ENCODE data around the gene ATAD3B.
"Not testable (repeated sequence)": the region's sequence is repeated elsewhere in the genome, so short reads cannot be mapped to it uniquely, and the experiment has no call there.

Gene ATAD3B

DNA sequence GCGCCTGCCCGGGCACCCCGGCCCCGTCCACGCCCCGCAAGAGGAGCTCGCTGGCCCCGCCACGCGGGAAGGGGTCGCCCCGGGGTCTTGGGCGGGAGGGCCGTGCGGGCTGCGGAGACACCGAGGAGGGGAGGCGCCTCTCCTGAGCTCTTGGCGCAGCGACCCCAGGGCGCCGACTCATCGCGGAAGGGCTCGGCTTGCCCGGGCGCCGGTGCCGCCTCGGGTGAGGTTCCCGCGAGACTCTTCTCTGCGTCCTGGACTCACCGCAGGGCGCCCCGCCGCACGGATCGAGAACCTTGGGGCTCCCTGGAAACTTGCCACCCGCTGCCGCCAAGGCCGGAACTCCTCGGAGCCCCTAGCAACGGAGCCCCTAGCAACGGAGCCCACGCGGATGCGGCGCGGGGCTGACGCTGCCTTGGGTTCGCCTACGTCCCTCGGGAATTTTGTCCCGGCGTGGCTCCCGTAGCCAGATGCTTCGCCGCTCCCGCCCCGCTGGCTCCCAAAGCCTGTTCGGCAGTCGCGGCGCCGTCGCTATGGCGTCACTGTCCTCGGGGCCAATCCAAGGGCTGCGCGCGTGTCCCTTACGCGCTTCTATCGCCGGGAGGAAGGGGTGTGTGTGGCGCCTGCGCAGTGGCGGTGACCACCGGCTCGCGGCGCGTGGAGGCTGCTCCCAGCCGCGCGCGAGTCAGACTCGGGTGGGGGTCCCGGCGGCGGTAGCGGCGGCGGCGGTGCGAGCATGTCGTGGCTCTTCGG, 40.1 kb downstream of the ATAD3B start, which contains the start of gene ATAD3A:
Gene ATAD3A (plus strand): TSS at position 630 of the 753 bp plus-strand sequence. CDS start 107 bp downstream, at position 737.
- peak; percentile 96 for DNase-seq (ENCODE audit: low spot score)

DNA sequence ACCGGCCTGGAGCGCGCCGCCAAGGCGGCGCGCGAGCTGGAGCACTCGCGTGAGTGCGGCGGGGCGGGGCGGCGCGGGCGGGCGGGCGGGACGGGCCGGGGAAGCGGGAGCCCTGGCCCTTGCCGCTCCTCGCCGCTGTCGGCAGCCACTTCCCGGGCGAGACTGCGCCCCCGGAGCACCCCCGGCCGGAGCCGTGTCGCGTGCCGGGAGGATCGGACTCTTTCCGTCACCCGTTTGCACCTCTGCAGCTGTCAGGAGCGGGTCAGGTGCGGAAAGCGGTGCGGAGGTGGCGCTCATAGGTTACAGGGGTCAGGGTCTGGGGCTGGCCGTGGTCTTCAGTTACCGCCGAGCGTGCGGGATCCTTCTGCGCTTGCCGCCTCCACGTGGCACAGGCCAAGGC, 40.9 kb downstream of the ATAD3B start:
- not testable (repeated sequence) for DNase-seq (ENCODE audit: low spot score)

DNA sequence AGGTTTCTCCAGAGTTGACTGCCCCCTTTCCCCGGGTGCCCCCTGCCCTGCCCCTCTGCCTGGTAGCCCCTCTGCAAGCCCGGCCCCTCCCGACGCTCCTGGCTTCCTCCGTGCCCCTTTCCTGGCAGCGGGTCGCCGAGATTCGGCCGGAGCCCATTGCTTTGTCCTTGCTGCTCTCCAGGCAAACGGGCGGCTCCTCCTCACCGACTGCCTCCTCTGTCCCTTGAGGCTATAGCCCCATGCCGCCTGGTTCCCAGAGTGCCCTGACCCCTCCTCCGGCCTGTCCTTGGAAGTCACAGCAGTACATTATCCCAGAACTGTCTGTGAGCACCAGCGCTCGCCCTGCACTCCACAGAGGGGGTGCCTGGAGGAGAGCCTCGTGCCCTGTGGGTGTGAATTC, 42.1 kb downstream of the ATAD3B start:
- not testable (repeated sequence) for DNase-seq (ENCODE audit: low spot score)

DNA sequence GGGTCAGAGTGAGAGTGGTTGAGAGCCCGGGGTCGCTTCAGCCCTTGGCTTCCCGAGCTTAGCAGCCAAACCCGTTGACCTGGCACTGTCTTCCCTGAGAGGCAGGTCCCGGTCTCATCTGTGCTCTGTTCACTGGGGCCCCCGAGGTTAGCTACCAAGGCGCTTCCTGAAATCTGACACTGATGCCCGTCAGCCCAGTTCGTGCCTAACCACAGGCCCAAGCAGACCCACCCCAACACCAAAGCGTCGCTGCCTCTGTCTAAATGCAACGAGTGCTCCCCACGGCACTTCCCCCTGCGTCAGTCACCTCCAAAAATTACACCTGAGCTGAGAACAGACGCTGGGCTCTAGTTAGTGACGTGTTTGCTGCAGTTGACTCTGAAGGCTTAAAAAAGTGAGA, 42.8 kb downstream of the ATAD3B start:
- DNase-seq (ENCODE audit: low spot score), result not testable (repeated sequence)

DNA sequence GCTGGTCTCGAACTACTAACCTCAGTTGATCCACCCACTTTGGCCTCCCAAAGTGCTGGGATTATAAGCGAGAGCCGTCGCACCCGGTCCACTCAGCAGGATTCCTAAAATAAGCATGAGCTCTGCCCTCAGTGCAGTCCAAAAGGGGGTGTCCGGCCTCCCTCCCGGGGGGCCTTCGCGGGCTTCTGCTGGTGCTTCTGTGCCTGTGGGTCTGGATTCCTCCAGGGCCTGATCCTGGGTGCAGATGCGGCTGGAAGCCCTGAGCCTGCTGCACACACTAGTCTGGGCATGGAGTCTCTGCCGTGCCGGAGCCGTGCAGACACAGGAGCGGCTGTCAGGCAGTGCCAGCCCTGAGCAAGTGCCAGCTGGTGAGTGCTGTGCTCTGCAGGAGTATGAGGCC, 45.4 kb downstream of the ATAD3B start:
- not testable (repeated sequence) for DNase-seq (ENCODE audit: low spot score)

DNA sequence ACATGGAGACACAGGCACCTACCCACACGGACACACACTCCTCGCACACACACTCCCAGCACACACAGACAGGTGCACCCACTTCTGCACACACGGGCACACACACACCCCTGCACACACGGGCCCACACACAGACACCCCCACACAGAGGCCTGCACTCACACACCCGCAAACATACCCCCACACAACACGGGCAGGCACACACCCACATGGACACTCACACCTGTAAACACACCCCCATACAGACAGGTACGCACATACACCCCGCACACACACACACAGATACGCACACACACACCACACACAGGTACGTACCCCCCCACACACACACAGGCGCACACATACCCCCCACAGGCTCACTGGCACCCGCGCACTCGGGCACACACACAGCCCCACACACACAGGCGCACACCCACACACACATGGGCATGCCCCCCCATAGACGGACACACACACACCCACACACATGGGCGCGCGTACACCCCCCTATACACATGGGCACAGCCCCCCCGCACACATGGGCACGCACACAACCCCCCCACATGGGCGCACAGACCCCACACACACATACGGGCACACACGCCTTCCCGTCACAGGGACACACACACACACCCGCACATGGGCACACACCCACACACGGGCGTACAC, 46.5 kb downstream of the ATAD3B start:
- DNase-seq (ENCODE audit: low spot score), result no peak

DNA sequence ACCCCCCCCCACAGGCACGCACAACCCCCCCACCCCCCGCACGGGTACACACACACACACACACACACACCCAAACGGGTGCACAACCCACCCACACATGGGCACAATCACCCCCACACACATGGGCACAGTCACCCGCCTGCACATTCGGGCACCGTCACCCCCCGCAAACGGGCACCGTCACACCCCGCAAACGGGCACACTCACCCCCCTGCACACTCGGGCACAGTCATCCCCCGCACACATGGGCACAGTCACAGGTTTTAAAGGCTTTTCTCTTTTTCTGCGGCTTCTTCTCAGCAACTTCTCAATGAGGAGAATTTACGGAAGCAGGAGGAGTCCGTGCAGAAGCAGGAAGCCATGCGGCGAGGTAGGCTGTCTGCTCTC, 47.0 kb downstream of the ATAD3B start:
- not testable (repeated sequence) for DNase-seq (ENCODE audit: low spot score)

DNA sequence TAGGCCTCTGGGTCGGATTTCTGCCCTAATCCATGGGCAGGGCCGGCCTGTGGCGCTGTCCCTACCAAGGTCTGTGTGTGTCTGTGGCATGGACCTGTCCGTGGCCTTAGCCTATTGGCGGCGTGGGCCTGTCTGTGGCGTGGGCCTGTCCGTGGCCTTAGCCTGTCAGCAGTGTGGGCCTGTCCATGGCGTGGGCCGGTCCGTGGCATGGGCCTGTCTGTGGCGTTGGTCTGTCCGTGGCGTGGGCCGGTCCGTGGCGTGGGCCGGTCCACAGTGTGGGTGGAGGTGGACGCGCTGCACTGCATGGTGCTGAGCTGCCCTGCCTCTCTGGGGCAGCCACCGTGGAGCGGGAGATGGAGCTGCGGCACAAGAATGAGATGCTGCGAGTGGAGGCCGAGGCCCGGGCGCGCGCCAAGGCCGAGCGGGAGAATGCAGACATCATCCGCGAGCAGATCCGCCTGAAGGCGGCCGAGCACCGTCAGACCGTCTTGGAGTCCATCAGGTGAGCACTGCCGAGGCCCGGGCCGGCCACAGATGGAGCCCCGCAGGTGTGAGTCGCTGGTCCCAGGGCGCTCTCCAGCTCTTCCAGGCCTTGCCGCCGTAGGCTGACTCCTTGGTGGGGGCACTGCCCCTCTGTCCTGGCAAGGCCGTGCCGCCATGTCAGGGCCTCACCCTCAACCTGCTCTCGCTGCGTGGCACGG, 48.4 kb downstream of the ATAD3B start:
- DNase-seq (ENCODE audit: low spot score), result not testable (repeated sequence)

DNA sequence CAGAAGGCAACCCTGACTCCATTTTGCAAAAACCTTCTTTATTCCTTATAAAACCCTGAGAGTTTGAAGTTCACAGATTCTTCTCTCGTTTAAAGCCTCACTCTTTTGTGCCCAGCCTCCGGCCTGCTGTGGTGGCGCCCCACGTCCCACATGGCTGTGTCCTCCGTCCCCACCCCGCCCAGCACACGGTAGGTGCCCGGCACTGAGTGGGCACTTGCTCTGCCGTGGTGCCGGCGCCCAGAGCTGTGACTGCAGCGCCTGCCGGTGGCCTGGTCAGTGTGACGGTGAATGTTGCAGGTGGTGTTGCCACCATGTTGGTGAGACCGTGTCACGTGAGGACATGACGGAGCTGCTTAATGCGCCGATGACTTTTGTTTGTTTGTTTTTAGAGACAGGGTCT, 49.8 kb downstream of the ATAD3B start:
- DNase-seq (ENCODE audit: low spot score), result no peak

DNA sequence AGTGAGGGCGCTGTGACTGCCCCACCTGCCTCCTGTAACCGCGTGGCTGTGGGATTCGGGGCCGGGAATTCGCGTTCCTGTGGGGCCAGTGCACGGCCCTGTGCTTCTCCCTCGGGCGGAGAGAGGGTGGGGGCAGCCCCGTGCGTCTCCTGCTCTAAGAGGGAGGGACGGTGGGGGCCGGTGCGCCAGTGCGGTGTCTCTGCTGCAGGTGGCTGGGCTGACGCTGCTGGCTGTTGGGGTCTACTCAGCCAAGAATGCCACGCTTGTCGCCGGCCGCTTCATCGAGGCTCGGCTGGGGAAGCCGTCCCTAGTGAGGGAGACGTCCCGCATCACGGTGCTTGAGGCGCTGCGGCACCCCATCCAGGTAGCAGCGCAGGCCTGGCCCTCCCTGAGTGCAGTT, 51.0 kb downstream of the ATAD3B start:
- DNase-seq (ENCODE audit: low spot score), result not testable (repeated sequence)

DNA sequence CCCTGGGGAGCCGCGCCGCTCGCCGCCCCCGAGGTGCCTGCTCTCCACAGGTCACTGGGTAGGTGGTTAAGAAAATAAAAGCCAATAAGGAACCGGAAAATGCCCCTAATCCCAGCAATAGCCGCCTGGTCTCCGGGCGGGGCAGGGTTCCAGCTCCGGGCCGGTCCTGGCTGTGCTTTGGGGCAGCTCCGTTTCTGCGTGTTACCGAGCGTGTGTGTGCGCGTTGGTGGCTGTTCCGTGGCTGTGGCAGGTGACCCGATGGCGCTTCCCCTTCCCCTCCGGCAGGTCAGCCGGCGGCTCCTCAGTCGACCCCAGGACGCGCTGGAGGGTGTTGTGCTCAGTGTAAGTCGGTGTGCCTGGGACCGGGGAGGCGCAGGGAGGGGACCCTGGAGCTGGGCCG, 51.7 kb downstream of the ATAD3B start:
- DNase-seq (ENCODE audit: low spot score), result not testable (repeated sequence)

DNA sequence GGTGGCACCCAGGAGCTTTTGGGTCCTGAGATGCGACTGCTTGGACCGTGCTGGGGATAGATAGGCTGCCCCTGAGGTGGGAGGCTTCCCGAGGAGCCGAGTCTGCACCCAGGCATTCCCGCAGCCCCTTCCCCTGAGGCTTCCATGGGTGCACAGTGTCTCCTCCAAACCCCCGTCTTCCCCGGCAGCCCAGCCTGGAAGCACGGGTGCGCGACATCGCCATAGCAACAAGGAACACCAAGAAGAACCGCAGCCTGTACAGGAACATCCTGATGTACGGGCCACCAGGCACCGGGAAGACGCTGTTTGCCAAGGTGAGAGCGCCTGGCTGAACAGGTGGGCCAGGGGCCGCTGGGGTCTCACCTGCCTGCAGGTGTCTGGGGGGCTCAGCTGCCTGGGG, 52.1 kb downstream of the ATAD3B start:
- not testable (repeated sequence) for DNase-seq (ENCODE audit: low spot score)

DNA sequence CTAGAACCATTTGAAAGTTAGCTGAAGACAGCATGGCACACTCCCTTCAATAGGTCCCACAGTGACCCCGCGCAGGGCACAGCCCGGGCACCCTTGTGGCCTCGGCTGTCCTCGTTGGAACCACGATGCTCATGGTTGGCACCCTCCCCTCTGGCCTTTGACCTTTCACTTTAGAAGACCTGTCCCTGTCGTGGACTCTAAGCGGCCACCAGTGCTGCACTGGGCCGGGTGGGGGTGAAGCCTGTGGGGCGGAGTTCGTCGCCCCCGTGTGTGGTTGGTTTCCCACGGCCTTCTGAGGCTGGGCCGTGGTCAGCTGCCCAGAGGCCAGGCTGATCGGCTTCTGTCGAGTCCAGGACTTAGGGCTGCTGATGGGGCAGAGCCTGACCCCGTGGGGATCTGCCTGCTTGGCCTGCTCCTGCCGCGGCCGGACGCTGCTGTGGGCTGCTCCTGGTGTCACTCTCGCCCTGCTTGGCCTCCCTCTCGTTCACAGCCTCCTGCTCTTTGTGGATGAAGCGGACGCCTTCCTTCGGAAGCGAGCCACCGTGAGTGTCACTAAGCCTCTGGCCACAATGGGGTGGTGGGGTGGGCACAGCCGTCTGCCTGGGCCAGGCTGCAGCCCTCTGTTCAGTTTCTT, 53.3 kb downstream of the ATAD3B start:
- not testable (repeated sequence) for DNase-seq (ENCODE audit: low spot score)

DNA sequence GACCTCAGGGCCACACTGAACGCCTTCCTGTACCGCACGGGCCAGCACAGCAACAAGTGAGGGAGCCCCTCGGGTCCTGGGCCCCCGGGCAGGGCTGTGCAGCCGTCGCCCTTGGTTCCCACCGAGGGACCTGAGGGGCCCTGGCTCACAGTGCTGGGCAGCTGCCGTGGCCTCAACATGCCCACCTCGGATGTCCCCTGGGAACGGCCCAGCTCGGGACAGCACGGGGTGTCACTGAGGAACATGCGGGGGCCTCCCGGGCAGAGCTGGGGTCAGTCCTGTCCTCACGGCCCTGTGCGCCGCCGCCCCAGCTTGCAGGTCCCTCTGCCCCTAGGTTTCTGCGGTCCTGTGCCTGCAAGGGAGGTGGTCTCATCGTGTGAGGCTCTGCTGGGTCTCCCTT, 54.9 kb downstream of the ATAD3B start:
- not testable (repeated sequence) for DNase-seq (ENCODE audit: low spot score)

DNA sequence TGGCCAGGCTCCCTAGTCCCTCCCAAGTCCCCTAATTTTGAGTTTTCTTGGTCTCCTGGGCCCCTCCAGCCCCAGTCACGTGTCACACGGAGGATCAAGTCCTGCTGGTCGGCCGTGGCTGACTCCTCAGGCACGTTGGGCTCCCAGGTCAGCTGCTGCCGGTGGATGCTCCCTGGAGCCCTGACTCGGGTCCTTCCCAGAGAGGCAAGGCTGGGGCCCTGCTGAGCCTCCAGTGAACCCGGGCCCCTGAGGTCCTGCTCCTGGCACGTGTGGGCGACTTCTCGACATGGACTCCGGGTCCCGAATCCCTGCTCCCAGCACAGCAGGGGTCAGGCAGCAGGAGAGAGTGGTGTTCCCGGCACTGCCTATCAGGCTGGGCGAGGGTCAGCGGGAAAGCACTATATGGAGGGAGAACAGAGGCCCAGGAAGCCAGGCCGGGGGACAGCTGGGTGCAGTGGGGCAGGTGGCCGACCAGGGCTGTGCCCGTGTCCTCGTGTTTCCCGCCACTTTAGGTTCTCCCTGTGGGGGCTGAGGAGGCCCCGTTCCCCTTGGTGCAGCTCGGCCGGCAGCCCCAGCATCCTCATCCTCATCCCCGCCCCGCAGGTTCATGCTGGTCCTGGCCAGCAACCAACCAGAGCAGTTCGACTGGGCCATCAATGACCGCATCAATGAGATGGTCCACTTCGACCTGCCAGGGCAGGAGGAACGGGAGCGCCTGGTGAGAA, 55.7 kb downstream of the ATAD3B start:
- no peak for DNase-seq (ENCODE audit: low spot score)

DNA sequence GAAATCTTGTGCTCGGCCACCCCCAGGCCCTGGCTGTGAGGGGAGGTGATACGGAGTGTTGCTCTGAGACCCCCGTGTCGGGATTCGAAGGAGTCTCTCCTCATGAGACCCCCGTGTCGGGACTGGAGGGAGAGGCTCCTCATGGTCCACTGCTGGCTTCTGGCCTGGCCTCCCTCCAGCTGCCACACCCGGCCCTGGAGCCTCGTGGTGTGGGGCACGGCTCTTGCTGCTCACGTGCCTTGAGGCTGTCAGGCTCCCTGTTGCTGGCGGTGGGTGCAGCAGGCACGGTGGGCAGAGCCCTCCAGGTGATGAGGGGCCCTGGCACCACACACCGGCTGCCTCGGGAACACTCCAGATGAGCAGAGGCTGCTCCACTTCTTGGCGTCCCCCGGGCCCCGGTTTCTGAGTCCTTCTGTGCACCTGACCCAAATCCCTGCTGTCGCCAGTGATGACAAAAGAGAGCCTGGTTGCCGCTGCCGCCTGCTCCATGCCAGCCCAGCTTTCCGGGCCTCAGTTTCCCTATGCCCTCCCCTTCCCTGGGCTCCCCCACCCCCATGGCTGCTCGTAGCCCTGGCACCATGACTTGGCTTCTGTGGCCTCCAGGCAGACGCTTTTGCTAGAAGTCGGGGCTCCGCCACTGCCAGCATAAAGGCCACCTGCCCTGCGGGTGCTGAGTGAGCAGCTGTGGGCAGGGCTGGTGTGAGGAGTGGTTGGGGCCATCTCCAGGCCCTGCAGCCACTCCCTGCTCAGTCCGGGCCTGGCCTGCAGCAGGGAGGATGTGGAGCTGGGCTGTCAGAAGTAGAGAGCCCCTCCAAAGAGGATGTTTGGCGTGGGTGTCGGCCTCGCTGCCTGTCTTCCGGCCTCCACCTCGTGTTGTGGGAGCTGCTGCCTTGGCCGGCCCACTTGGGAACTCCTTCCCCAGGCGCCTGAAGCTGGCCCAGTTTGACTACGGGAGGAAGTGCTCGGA, 57.0 kb downstream of the ATAD3B start:
- no peak for DNase-seq (ENCODE audit: low spot score)

DNA sequence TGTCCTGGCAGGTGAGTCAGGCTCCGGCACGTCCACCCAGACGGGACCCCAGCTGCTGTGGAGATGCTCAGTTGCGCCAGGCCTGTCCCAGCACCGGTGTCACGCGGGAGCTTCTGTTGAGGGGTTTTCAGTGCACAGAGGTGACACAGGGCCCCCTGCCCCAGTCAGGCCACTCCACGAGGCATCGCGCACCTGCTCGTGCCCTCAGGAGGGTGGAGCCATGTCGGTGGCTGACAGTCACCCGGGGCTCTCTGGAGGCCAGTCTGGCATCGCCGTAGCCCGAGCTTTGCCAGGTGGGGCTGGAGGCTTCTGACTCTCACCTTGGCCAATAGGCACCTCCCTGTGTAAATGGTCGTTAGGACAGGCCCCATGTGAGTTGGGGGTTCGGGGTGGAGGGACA, 57.8 kb downstream of the ATAD3B start:
- DNase-seq (ENCODE audit: low spot score), result no peak

DNA sequence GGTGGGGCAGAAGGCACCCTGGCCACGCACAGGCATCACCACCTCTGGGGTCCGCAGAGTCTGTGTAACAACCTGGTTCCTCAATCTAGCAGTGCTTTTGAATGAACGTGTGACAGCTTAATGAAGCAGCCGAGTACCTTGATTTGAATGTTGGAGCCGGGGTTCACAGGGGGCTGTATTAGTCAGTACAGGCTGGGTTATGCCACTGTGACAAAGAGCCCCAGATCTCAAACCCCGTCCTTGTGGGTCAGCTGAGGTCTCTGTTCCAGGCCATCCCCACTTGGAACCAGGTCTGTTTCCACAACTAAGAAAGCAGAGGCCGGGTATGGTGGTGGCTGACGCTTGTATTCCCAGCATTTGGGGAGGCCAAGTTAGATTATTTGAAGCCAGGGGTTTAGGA, 58.4 kb downstream of the ATAD3B start:
- no peak for DNase-seq (ENCODE audit: low spot score)

DNA sequence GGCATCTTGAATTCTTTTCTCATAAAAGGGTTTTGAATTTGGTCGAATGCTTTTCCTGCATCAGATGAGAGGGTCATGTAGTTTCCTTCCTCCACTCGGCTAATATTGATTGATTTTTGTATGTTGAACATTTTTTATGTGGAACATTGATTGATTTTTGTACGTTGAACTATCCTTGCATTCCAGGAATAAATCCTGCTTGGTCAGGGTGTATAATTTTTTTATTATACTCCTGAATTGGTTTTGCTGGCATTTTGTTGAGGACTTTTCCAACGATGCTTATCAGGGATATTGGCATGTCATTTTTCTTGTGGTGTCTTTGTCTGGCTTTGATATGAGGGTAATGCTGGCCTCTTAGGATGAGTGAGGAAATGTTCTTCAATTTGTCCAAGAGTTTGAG, 60.4 kb downstream of the ATAD3B start:
- DNase-seq (ENCODE audit: low spot score), result no peak

DNA sequence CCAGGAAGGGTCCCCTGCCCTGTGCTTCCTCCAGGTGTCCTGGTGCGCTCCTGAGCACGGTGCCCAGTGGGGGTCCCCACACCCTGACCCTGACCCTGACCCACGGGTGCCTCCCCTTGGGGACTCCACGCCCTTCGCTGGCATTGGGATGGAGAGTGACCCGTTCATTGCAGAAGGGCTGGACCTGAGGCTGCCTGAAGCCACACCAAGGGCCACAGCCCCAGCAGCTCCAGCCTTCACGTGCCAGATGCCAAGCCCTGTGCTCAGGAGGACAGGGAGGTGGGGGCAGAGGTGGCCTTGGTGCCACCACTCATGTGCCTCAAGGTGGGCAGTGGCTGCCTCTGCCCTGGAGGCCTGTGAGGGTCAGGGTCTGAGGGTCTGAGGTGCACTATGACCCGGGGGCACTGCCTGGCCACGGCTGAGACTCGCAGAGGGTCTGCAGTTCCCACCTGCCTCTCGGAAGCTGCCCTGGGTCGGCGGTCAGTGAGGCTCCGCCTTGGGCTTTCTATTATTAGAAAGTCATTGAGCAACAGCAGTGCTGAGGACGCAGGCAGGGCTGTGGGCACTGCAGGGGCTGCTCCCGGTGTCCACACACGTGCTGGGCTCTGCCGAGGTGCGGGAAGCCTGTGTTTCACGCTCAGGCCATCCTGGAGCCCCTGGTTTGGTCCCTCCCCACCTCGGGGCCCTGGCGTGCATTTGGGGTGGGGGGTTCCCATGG, 61.8 kb downstream of the ATAD3B start:
- DNase-seq (ENCODE audit: low spot score), result not testable (repeated sequence)

Data from CD4-positive, alpha-beta T cell treated with Interleukin-2 at 100 ng/mL for 4 hours (primary cell).